Lung (tissue), 12 donors: Measurements from ENCODE around the gene PTGES2. TPM values are rescaled to one million over a fixed set of nuclear protein-coding genes. Genes with fewer than 3 reads are reported as not detected.

Source experiments
- ATAC-seq: fragments of 200-7000 bp; cut with Tn5 transposase; one replicate; pipeline ENCODE4 v1.9.1; 2020; ENCODE audit warnings: moderate number of reproducible peaks; ENCODE audit not compliant: insufficient read depth, low FRiP score
- DNase-seq, 3 donors: peaks; one replicate each; pipeline ENCODE4 v3.0.0-alpha.2; 2013 to 2017
- H3K27ac ChIP-seq, 2 donors: one replicate each; pipeline ENCODE4 v1.5.1; 2013; ENCODE audit warnings: mild to moderate bottlenecking in 2 of 2, moderate library complexity in 2 of 2, control low read depth in 1 of 2, inconsistent platforms in 1 of 2, low read depth in 1 of 2, low read length in 1 of 2
- H3K27me3 ChIP-seq, 3 donors: one replicate each; pipeline ENCODE4 v1.5.1; 2013; ENCODE audit warnings: low read length in 2 of 3; ENCODE audit not compliant: control insufficient read depth in 3 of 3, insufficient read depth in 3 of 3
- H3K36me3 ChIP-seq, 4 donors: one replicate each; pipeline ENCODE4 v1.5.1; 2013; ENCODE audit warnings: low read length in 4 of 4, mild to moderate bottlenecking in 1 of 4, moderate library complexity in 1 of 4; ENCODE audit not compliant: control insufficient read depth in 4 of 4, insufficient read depth in 4 of 4
- H3K4me1 ChIP-seq, 5 donors: one replicate each; pipeline ENCODE4 v1.5.1; 2013; ENCODE audit warnings: low read length in 5 of 5, mild to moderate bottlenecking in 2 of 5, moderate library complexity in 1 of 5; ENCODE audit not compliant: control insufficient read depth in 5 of 5, insufficient read depth in 5 of 5
- H3K4me3 ChIP-seq: one replicate; pipeline ENCODE4 v1.5.1; 2013; ENCODE audit warnings: mild to moderate bottlenecking, control low read depth, moderate library complexity
- H3K9ac ChIP-seq, 2 donors: one replicate each; pipeline ENCODE4 v1.5.1; 2013; ENCODE audit warnings: low read length in 2 of 2, control low read depth in 1 of 2; ENCODE audit not compliant: insufficient read depth in 1 of 2
- H3K9me3 ChIP-seq, 4 donors: one replicate each; pipeline ENCODE4 v1.5.1; 2013; ENCODE audit warnings: low read length in 3 of 4, mild to moderate bottlenecking in 1 of 4, moderate library complexity in 1 of 4; ENCODE audit not compliant: control insufficient read depth in 4 of 4, insufficient read depth in 3 of 4
- WGBS, 2 donors: extraction: QIAGEN DNeasy Blood & Tissue Kit; methylation state at CpG; one replicate each; pipeline ENCODE4 v1.1.7; 2013; 5-methylcytosine and 5-hydroxymethylcytosine counted together
- polyA plus RNA-seq, 2 donors: library from polyadenylated mRNA; stranded (reverse); fragments of 200-250 nt; gene quantifications; one replicate each; pipeline ENCODE4 v1.2.1, GENCODE V29; 2013
- total RNA-seq, 2 donors: library from RNA; depleted of rRNA in 1 of 2; stranded (reverse); fragments of >200 nt in 1 of 2; gene quantifications; one replicate each; pipeline ENCODE4 v1.2.1, GENCODE V29; 2014 to 2021
- TF ChIP-seq, protein P1 (sequence below): IDR thresholded peaks from 2 replicates; pipeline ENCODE4 v1.5.1; 2012; ENCODE audit warnings: mild to moderate bottlenecking; ENCODE audit errors: control extremely low read depth, extremely low read depth
- donor health status: control.
- donor health status: control.
- donor health status: Bipolar disorder and iron deficiency.
- donor health status: healthy.
- donor health status: DM: yes; HTN: yes; CAD: no.

Gene PTGES2
- total and polyA plus RNA-seq, 4 donors = 42.0 to 66.8 (median 54.7) TPM

DNA sequence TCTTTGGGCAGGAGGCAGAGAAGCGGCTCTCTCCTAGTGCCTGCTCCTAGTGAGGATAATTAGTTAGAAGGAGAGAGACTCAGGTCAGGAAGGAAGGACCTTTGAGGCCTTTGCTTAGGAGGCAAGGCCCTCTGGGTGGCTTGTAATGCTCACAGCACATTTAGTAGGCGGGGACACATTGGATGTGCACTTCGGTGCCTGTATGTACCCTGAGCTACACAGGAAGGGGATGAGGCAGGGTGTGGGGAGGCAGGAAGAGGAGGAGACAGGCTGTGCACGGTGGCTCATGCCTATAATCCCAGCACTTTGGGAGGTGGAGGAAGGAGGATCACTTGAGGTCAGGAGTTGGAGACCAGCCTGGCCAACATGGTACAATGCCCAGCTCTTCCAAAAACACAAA lies 14.5 kb upstream of the PTGES2 start:
- Histone ChIP-seq H3K27me3 (no peaks in the 10 kb centered on the region), H3K27ac (no peak overlapping the region), H3K4me3 (no peak overlapping the region), H3K9me3 (no peaks in the 10 kb centered on the region), H3K4me1 (peaks cover 0 to 16% (median 0%) of the 10 kb centered on the region in 5 donors), H3K9ac (no peak overlapping the region), H3K36me3 (no peaks in the 10 kb centered on the region)
- WGBS, 2 donors = 59 to 62% methylated on average over 4 of the region's 4 CpGs
- TF ChIP-seq, protein P1, sequence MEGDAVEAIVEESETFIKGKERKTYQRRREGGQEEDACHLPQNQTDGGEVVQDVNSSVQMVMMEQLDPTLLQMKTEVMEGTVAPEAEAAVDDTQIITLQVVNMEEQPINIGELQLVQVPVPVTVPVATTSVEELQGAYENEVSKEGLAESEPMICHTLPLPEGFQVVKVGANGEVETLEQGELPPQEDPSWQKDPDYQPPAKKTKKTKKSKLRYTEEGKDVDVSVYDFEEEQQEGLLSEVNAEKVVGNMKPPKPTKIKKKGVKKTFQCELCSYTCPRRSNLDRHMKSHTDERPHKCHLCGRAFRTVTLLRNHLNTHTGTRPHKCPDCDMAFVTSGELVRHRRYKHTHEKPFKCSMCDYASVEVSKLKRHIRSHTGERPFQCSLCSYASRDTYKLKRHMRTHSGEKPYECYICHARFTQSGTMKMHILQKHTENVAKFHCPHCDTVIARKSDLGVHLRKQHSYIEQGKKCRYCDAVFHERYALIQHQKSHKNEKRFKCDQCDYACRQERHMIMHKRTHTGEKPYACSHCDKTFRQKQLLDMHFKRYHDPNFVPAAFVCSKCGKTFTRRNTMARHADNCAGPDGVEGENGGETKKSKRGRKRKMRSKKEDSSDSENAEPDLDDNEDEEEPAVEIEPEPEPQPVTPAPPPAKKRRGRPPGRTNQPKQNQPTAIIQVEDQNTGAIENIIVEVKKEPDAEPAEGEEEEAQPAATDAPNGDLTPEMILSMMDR = no peak
- ATAC-seq (no peak), DNase-seq (no peak)

DNA sequence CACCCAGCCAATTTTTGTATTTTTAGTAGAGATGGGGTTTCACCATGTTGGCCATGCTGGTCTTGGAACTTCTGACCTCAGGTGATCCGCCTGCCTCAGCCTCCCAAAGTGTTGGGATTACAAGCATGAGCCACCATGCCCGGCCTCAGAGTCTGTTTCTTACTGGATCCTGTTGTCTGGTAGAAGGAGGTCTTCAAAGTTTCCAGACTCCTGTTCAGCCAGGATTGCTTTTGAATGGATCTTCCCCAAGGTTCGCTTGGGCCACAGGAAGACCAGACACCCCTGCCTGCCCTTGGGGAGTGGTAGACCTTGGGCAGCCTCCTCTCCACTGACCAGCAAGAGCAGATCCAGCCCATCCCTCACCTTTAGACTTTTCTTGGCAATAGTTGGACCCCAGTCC lies 14.1 kb upstream of the PTGES2 start:
- Histone ChIP-seq H3K36me3 (no peaks in the 10 kb centered on the region), H3K27ac (no peak overlapping the region), H3K9ac (no peak overlapping the region), H3K9me3 (no peaks in the 10 kb centered on the region), H3K4me3 (no peak overlapping the region), H3K27me3 (no peaks in the 10 kb centered on the region), H3K4me1 (peaks cover 0 to 16% (median 0%) of the 10 kb centered on the region in 5 donors)
- TF ChIP-seq, protein P1 = no peak
- 97 to 100% methylated on average over 3 of the region's 3 CpGs for WGBS, 2 donors
- ATAC-seq = no peak
- DNase-seq = no peak

DNA sequence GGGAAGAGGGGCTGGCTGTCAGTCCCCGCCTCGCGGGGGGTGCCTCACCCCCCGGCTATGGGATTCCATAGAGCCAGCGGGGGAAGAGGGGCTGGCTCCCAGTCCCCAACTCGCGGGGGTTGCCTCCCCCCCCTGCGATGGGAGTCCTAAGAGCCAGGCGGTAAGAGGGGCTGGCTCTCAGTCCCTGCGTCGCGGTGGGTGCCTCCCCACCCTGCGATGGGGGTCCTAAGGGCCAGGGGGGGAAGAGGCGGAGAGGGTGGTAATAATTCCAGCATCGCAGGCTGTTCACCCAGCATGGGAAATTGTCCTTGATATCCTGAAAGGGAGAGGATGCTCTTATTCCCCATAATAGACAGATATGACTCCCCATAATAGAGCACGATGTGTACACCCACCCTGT lies 12.1 kb upstream of the PTGES2 start:
- TF ChIP-seq, protein P1 = no peak
- no peaks in the 10 kb centered on the region for H3K27me3 ChIP-seq
- H3K9me3 ChIP-seq = no peaks in the 10 kb centered on the region
- H3K36me3 ChIP-seq = no peaks in the 10 kb centered on the region
- 67 to 79% methylated on average over 8 to 9 of the region's 16 CpGs for WGBS, 2 donors
- no peak overlapping the region for H3K4me3 ChIP-seq
- DNase-seq (peak in 1 of 3 donors; percentile 81), ATAC-seq (no peak)
- H3K4me1 ChIP-seq = peaks cover 0 to 5% (median 0%) of the 10 kb centered on the region in 5 donors
- no peak overlapping the region for H3K9ac ChIP-seq
- H3K27ac ChIP-seq = no peak overlapping the region

DNA sequence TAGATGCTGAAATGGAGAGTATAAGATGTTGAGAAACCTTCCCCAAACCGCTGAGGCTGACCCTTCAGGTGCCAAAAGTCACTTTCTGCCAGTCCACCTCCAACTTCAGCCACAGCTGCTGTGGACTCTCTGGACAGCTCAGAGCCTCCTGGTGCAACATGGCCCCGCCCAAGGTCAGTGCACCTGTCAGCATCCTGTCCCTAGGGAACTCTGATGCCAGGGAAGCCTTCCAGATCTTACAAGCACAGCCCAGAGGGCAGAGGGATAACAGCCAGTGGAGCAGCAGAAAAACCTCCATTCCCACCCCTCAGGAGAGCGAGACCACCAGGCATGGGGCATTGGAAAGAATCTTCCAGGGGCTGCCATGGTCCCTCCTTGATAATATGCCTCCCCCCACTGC lies 10.5 kb upstream of the PTGES2 start:
- DNase-seq = no peak
- Histone ChIP-seq H3K27ac (no peak overlapping the region), H3K9ac (no peak overlapping the region), H3K36me3 (no peaks in the 10 kb centered on the region), H3K9me3 (peaks cover 0 to 5% (median 0%) of the 10 kb centered on the region in 4 donors), H3K4me1 (no peaks in the 10 kb centered on the region), H3K27me3 (no peaks in the 10 kb centered on the region), H3K4me3 (no peak overlapping the region)
- TF ChIP-seq, protein P1 = no peak
- no peak for ATAC-seq
- WGBS, 2 donors = 88 to 89% methylated on average over 3 of the region's 3 CpGs
